ENCODE results near the gene TNFRSF13B.
"Not testable (repeated sequence)": the region's sequence is repeated elsewhere in the genome, so short reads cannot be mapped to it uniquely, and the experiment has no call there.

Gene TNFRSF13B

DNA sequence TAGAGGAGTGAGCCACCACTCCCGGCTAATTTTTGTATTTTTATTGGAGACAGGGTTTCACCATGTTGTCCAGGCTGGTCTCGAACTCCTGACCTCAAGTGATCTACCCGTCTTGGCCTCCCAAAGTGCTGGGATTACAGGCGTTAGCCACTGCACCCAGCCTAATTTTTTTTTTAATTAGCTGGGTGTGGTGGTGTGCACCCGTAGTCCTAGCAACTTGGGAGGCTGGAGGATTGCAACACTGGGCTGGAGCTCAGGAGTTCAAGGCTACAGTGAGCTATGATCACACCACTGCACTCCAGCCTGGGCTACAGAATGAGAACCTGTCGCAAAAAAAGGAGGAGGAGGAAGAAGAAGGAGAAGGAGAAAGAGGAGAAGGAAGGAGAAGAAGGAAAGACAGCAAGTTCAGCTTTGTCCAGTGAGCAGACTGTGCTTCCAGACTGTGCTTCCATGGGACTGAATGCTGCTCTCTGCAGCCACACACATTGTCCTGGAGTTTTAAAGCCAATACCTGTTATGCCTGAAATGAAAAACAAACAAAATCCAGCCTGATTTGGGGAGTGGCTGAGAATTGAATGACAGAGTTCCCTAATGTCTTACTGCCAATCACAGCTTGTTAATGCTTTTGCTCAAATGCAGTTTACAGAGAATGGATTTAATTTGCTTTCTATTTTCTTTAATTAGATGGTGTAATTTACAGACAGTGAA is 2.8 kb upstream of the TNFRSF13B start:
- no peak overlapping the region for H2AFZ ChIP-seq (ENCODE audit: low read depth, low read length)
- no peak for DNase-seq
- no peak overlapping the region for H2AK5ac ChIP-seq (ENCODE audit: low read length, severe bottlenecking)
- no peak overlapping the region for H2BK120ac ChIP-seq (ENCODE audit: low read depth, low read length)
- peaks cover 15 to 30% of the 10 kb centered on the region in 2 experiments for H3K27me3 ChIP-seq (ENCODE audit: control insufficient read depth in 1 of 2, insufficient read depth in 1 of 2, low read length in 2 of 2)
- H2BK5ac ChIP-seq (ENCODE audit: low read depth, low read length, poor library complexity, severe bottlenecking), result no peak overlapping the region
- no peak overlapping the region for H4K91ac ChIP-seq (ENCODE audit: low read length)
- no peak overlapping the region for H3K23ac ChIP-seq (ENCODE audit: low read length in 2 of 2)
- H3K79me1 ChIP-seq (replicated peaks; ENCODE audit: low read length, poor library complexity, severe bottlenecking), result no peaks in the 10 kb centered on the region
- H3K18ac ChIP-seq (ENCODE audit: low read depth in 1 of 2, low read length in 2 of 2), result no peak overlapping the region
- H3K4me1 ChIP-seq (ENCODE audit: control insufficient read depth, insufficient read depth, low read depth, low read length), result peaks cover 4% of the 10 kb centered on the region
- H4K8ac ChIP-seq (ENCODE audit: low read length), result no peak overlapping the region
- H2BK15ac ChIP-seq (ENCODE audit: low read depth, poor library complexity, severe bottlenecking), result no peak overlapping the region
- no peak overlapping the region for H3K14ac ChIP-seq (ENCODE audit: low read length in 2 of 2)
- no peak overlapping the region for H3K27ac ChIP-seq (ENCODE audit: low read length, poor library complexity, severe bottlenecking)
- H3K36me3 ChIP-seq (ENCODE audit: control insufficient read depth in 1 of 2, insufficient read depth in 2 of 2, low read depth in 1 of 2, low read length in 2 of 2), result no peaks in the 10 kb centered on the region
- H2BK12ac ChIP-seq (ENCODE audit: low read length in 2 of 2), result no peak overlapping the region
- no peak overlapping the region for H3K4me2 ChIP-seq (ENCODE audit: low read length, poor library complexity, severe bottlenecking)
- H3K9me3 ChIP-seq (ENCODE audit: control insufficient read depth, low read length), result no peaks in the 10 kb centered on the region
- WGBS, result over 99% methylated on average over 6 of the region's 6 CpGs
- no peak overlapping the region for H3K4ac ChIP-seq (ENCODE audit: low read depth in 1 of 2, low read length in 2 of 2)
- no peak overlapping the region for H3K9ac ChIP-seq (ENCODE audit: low read length)
- H3K4me3 ChIP-seq (ENCODE audit: insufficient read depth in 1 of 2, low read depth in 1 of 2, low read length in 2 of 2), result no peak overlapping the region

DNA sequence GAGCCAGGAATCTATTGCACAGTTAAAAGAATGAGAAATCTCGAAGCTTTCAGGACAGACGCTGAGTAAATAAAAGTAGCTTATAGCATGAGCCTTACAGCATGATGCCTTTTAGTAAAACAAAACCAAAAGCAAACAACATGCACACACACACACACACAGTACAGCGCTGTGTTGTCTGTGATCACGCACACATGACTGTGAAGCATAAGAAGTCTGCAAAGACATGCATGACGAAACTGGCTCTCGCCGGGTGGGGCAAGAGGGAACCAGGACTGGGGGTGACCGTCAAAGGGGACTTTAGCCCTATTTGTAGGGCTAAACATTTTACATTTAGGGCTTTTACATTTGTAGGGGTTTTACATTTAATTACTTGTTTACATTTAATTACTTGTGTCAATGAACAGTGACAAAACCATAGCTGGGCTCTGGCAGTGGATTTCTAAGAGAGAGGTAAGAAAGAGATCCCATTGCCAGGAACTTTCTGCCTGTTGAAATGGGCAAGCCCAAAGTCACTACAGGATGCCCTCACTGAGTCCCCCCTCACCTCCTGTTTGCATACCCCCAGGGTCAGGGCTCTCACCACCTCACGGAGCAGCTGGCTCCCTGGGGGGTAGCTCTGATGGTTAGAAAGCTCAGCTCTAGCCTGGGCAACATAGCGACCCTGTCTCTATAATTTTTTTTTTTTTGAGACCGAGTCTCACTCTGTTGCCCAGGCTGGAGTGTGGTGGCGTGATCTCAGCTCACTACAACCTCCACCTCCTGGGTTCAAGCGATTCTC is 2.0 kb upstream of the TNFRSF13B start:
- no peak overlapping the region for H4K91ac ChIP-seq (ENCODE audit: low read length)
- H3K27ac ChIP-seq (ENCODE audit: low read length, poor library complexity, severe bottlenecking), result no peak overlapping the region
- no peak overlapping the region for H3K4ac ChIP-seq (ENCODE audit: low read depth in 1 of 2, low read length in 2 of 2)
- peaks cover 4% of the 10 kb centered on the region for H3K4me1 ChIP-seq (ENCODE audit: control insufficient read depth, insufficient read depth, low read depth, low read length)
- DNase-seq, result no peak
- no peak overlapping the region for H2BK12ac ChIP-seq (ENCODE audit: low read length in 2 of 2)
- H3K27me3 ChIP-seq (ENCODE audit: control insufficient read depth in 1 of 2, insufficient read depth in 1 of 2, low read length in 2 of 2), result peaks cover 16 to 36% of the 10 kb centered on the region in 2 experiments
- no peak overlapping the region for H2AFZ ChIP-seq (ENCODE audit: low read depth, low read length)
- H3K4me2 ChIP-seq (ENCODE audit: low read length, poor library complexity, severe bottlenecking), result no peak overlapping the region
- H4K8ac ChIP-seq (ENCODE audit: low read length), result no peak overlapping the region
- no peak overlapping the region for H3K23ac ChIP-seq (ENCODE audit: low read length in 2 of 2)
- H3K9ac ChIP-seq (ENCODE audit: low read length), result no peak overlapping the region
- H2BK15ac ChIP-seq (ENCODE audit: low read depth, poor library complexity, severe bottlenecking), result no peak overlapping the region
- H3K18ac ChIP-seq (ENCODE audit: low read depth in 1 of 2, low read length in 2 of 2), result no peak overlapping the region
- H3K79me1 ChIP-seq (replicated peaks; ENCODE audit: low read length, poor library complexity, severe bottlenecking), result no peaks in the 10 kb centered on the region
- no peak overlapping the region for H2AK5ac ChIP-seq (ENCODE audit: low read length, severe bottlenecking)
- no peak overlapping the region for H3K4me3 ChIP-seq (ENCODE audit: insufficient read depth in 1 of 2, low read depth in 1 of 2, low read length in 2 of 2)
- H3K36me3 ChIP-seq (ENCODE audit: control insufficient read depth in 1 of 2, insufficient read depth in 2 of 2, low read depth in 1 of 2, low read length in 2 of 2), result no peaks in the 10 kb centered on the region
- no peaks in the 10 kb centered on the region for H3K9me3 ChIP-seq (ENCODE audit: control insufficient read depth, low read length)
- no peak overlapping the region for H2BK5ac ChIP-seq (ENCODE audit: low read depth, low read length, poor library complexity, severe bottlenecking)
- WGBS, result 90% methylated on average over 12 of the region's 13 CpGs
- no peak overlapping the region for H3K14ac ChIP-seq (ENCODE audit: low read length in 2 of 2)
- H2BK120ac ChIP-seq (ENCODE audit: low read depth, low read length), result no peak overlapping the region

DNA sequence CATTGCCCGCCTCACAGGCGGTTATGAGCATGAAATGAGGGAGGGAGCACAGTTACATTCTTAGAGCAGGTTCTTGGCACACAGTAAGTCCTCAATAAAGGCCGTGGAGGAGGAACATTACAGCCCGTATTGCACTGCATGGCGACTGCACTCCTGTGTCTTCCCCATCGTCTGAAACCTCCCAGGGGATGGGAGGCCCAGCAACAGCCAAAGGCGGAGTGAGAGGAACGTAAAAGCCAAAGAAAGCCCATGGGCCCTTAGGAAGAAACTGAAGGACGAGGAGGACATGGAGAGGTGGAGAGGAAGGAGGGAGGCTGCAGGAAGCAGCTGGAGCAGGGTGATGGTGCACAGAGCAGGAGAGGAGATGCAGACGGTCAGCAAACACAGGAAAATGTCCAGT is 1.1 kb upstream of the TNFRSF13B start:
- not testable (repeated sequence) for H2AFZ ChIP-seq (ENCODE audit: low read depth, low read length); H3K27ac ChIP-seq (ENCODE audit: low read length, poor library complexity, severe bottlenecking); H3K4me1 ChIP-seq (ENCODE audit: control insufficient read depth, insufficient read depth, low read depth, low read length); H2BK12ac ChIP-seq (ENCODE audit: low read length in 2 of 2); H3K18ac ChIP-seq (ENCODE audit: low read depth in 1 of 2, low read length in 2 of 2); H3K14ac ChIP-seq (ENCODE audit: low read length in 2 of 2); H3K4me2 ChIP-seq (ENCODE audit: low read length, poor library complexity, severe bottlenecking); H2AK5ac ChIP-seq (ENCODE audit: low read length, severe bottlenecking); H3K36me3 ChIP-seq (ENCODE audit: control insufficient read depth in 1 of 2, insufficient read depth in 2 of 2, low read depth in 1 of 2, low read length in 2 of 2); H3K9ac ChIP-seq (ENCODE audit: low read length); DNase-seq; H2BK5ac ChIP-seq (ENCODE audit: low read depth, low read length, poor library complexity, severe bottlenecking); H4K8ac ChIP-seq (ENCODE audit: low read length); H3K79me1 ChIP-seq (replicated peaks; ENCODE audit: low read length, poor library complexity, severe bottlenecking); H3K4me3 ChIP-seq (ENCODE audit: insufficient read depth in 1 of 2, low read depth in 1 of 2, low read length in 2 of 2); H4K91ac ChIP-seq (ENCODE audit: low read length); H2BK15ac ChIP-seq (ENCODE audit: low read depth, poor library complexity, severe bottlenecking); H3K4ac ChIP-seq (ENCODE audit: low read depth in 1 of 2, low read length in 2 of 2); H3K9me3 ChIP-seq (ENCODE audit: control insufficient read depth, low read length); H3K23ac ChIP-seq (ENCODE audit: low read length in 2 of 2); H2BK120ac ChIP-seq (ENCODE audit: low read depth, low read length)
- 86% methylated on average over 9 of the region's 10 CpGs for WGBS
- peaks cover 16 to 39% of the 10 kb centered on the region in 2 experiments for H3K27me3 ChIP-seq (ENCODE audit: control insufficient read depth in 1 of 2, insufficient read depth in 1 of 2, low read length in 2 of 2)

DNA sequence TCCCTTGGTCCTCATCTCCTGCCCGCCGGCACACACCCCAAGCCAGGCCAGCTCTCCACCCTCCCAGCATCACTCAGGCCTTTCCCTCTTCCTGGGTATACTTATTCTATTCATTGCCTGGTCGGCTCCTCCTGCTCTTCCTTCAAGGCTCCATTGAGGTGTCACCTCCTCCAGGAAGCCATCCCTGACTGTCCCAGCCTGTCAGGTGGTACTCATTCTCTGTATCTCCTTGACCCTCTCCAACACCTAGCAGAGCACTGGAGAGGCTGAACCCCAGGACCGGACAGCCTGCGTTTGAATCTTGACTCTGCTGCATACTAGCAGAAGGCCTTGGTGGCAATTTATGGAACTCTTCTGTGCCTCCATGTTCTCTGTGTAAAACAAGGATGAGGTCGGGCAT is 428 bp upstream of the TNFRSF13B start:
- 93% methylated on average over 6 of the region's 6 CpGs for WGBS

More for the DNA sequence above, 428 bp upstream of the TNFRSF13B start:
- Histone ChIP-seq H3K4me2 (ENCODE audit: low read length, poor library complexity, severe bottlenecking) (no peak overlapping the region), H3K4me3 (ENCODE audit: insufficient read depth in 1 of 2, low read depth in 1 of 2, low read length in 2 of 2) (no peak overlapping the region), H3K4me1 (ENCODE audit: control insufficient read depth, insufficient read depth, low read depth, low read length) (peaks cover 2% of the 10 kb centered on the region), H2AK5ac (ENCODE audit: low read length, severe bottlenecking) (no peak overlapping the region), H3K36me3 (ENCODE audit: control insufficient read depth in 1 of 2, insufficient read depth in 2 of 2, low read depth in 1 of 2, low read length in 2 of 2) (no peaks in the 10 kb centered on the region), H3K18ac (ENCODE audit: low read depth in 1 of 2, low read length in 2 of 2) (no peak overlapping the region), H3K9me3 (ENCODE audit: control insufficient read depth, low read length) (no peaks in the 10 kb centered on the region), H3K27me3 (ENCODE audit: control insufficient read depth in 1 of 2, insufficient read depth in 1 of 2, low read length in 2 of 2) (peaks cover 16 to 39% of the 10 kb centered on the region in 2 experiments), H3K23ac (ENCODE audit: low read length in 2 of 2) (no peak overlapping the region), H4K8ac (ENCODE audit: low read length) (no peak overlapping the region), H2BK12ac (ENCODE audit: low read length in 2 of 2) (no peak overlapping the region), H2BK15ac (ENCODE audit: low read depth, poor library complexity, severe bottlenecking) (no peak overlapping the region), H3K14ac (ENCODE audit: low read length in 2 of 2) (no peak overlapping the region), H2AFZ (ENCODE audit: low read depth, low read length) (no peak overlapping the region), H4K91ac (ENCODE audit: low read length) (no peak overlapping the region), H2BK120ac (ENCODE audit: low read depth, low read length) (no peak overlapping the region), H3K79me1 (replicated peaks; ENCODE audit: low read length, poor library complexity, severe bottlenecking) (no peaks in the 10 kb centered on the region), H3K4ac (ENCODE audit: low read depth in 1 of 2, low read length in 2 of 2) (no peak overlapping the region), H3K9ac (ENCODE audit: low read length) (no peak overlapping the region), H2BK5ac (ENCODE audit: low read depth, low read length, poor library complexity, severe bottlenecking) (no peak overlapping the region), H3K27ac (ENCODE audit: low read length, poor library complexity, severe bottlenecking) (no peak overlapping the region)
- no peak for DNase-seq

Measured in mesenchymal stem cell (in vitro differentiated cells and primary cell).